ENCODE results near the gene VWC2L. TPM values are rescaled to one million over a fixed set of nuclear protein-coding genes. Genes with fewer than 3 reads are reported as not detected.

Gene VWC2L
- total and polyA plus RNA-seq, 2 experiments from 2014 or later = not detected

DNA sequence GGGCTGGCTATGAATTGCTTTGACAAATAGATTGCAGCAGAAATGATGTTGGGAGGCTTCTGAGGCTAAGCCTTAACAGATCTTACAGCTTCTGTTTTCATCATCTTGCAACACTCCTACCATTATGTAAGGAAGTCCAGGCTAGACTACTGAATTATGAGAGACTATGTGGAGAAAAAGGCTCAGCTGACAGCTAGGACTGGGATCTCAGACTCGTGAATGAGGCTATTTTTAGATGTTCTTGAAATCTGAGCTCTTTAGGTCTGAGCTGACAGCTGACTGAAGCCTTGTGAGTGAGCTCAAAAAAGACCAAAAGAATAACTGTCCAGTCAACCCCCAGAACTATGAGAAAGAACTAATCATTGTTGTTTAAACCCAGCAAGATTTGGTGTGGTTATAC is 70.3 kb downstream of the VWC2L start:
- Histone ChIP-seq H3K27ac (ENCODE audit: low read depth) (no peak overlapping the region), H2AFZ (no peak overlapping the region), H3K27me3 (ENCODE audit: insufficient read depth) (no peaks in the 10 kb centered on the region), H3K4me2 (no peak overlapping the region), H4K20me1 (replicated peaks; ENCODE audit: insufficient read depth) (no peaks in the 10 kb centered on the region), H3K9me2 (ENCODE audit: insufficient read depth) (no peaks in the 10 kb centered on the region), H3F3A (replicated peaks; ENCODE audit: low read depth) (no peaks in the 10 kb centered on the region), H3K4me1 (ENCODE audit: insufficient read depth) (no peaks in the 10 kb centered on the region), H3K79me2 (replicated peaks; ENCODE audit: insufficient read depth) (no peaks in the 10 kb centered on the region), H3K4me3 (no peak overlapping the region), H3K36me3 (ENCODE audit: insufficient read depth) (no peaks in the 10 kb centered on the region)
- H3K27ac Mint-ChIP-seq = no peak overlapping the region
- no peak overlapping the region for H3K4me3 Mint-ChIP-seq
- H3K4me1 Mint-ChIP-seq = peaks cover 6% of the 10 kb centered on the region; the same call in 2 of the 3 replicates
- no peak for DNase-seq (ENCODE audit: low spot score)
- no peaks in the 10 kb centered on the region for H3K36me3 Mint-ChIP-seq (ENCODE audit: low read depth)
- no peak for TF ChIP-seq CREB1 (CRISPR knock-in tag; IDR thresholded peaks at IDR 0.05; ENCODE audit: low read depth)
- TF ChIP-seq, protein P1, sequence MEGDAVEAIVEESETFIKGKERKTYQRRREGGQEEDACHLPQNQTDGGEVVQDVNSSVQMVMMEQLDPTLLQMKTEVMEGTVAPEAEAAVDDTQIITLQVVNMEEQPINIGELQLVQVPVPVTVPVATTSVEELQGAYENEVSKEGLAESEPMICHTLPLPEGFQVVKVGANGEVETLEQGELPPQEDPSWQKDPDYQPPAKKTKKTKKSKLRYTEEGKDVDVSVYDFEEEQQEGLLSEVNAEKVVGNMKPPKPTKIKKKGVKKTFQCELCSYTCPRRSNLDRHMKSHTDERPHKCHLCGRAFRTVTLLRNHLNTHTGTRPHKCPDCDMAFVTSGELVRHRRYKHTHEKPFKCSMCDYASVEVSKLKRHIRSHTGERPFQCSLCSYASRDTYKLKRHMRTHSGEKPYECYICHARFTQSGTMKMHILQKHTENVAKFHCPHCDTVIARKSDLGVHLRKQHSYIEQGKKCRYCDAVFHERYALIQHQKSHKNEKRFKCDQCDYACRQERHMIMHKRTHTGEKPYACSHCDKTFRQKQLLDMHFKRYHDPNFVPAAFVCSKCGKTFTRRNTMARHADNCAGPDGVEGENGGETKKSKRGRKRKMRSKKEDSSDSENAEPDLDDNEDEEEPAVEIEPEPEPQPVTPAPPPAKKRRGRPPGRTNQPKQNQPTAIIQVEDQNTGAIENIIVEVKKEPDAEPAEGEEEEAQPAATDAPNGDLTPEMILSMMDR (conservative IDR thresholded peaks at IDR 0.05; ENCODE audit: low read depth in 2 of 2) = no peak
- TF ChIP-seq NANOG (IDR thresholded peaks at IDR 0.05; ENCODE audit: borderline replicate concordance) = no peak
- TF ChIP-seq EZH2 (IDR thresholded peaks at IDR 0.05; ENCODE audit: low read depth, unreplicated experiment) = no peak
- no peak for TF ChIP-seq POLR2AphosphoS5 (IDR thresholded peaks at IDR 0.05; ENCODE audit: low read depth)
- TF ChIP-seq ZNF114 (CRISPR knock-in tag; IDR thresholded peaks at IDR 0.05) = no peak
- no peak for TF ChIP-seq ZNF331 (CRISPR knock-in tag; IDR thresholded peaks at IDR 0.05; ENCODE audit: low read depth)
- TF ChIP-seq JUNB (IDR thresholded peaks at IDR 0.05; ENCODE audit: unreplicated experiment) = no peak
- TF ChIP-seq STAT1 (IDR thresholded peaks at IDR 0.05; ENCODE audit: unreplicated experiment) = no peak
- TF ChIP-seq, protein P2, sequence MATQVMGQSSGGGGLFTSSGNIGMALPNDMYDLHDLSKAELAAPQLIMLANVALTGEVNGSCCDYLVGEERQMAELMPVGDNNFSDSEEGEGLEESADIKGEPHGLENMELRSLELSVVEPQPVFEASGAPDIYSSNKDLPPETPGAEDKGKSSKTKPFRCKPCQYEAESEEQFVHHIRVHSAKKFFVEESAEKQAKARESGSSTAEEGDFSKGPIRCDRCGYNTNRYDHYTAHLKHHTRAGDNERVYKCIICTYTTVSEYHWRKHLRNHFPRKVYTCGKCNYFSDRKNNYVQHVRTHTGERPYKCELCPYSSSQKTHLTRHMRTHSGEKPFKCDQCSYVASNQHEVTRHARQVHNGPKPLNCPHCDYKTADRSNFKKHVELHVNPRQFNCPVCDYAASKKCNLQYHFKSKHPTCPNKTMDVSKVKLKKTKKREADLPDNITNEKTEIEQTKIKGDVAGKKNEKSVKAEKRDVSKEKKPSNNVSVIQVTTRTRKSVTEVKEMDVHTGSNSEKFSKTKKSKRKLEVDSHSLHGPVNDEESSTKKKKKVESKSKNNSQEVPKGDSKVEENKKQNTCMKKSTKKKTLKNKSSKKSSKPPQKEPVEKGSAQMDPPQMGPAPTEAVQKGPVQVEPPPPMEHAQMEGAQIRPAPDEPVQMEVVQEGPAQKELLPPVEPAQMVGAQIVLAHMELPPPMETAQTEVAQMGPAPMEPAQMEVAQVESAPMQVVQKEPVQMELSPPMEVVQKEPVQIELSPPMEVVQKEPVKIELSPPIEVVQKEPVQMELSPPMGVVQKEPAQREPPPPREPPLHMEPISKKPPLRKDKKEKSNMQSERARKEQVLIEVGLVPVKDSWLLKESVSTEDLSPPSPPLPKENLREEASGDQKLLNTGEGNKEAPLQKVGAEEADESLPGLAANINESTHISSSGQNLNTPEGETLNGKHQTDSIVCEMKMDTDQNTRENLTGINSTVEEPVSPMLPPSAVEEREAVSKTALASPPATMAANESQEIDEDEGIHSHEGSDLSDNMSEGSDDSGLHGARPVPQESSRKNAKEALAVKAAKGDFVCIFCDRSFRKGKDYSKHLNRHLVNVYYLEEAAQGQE (IDR thresholded peaks at IDR 0.05; ENCODE audit: unreplicated experiment) = no peak
- TF ChIP-seq, protein P3, sequence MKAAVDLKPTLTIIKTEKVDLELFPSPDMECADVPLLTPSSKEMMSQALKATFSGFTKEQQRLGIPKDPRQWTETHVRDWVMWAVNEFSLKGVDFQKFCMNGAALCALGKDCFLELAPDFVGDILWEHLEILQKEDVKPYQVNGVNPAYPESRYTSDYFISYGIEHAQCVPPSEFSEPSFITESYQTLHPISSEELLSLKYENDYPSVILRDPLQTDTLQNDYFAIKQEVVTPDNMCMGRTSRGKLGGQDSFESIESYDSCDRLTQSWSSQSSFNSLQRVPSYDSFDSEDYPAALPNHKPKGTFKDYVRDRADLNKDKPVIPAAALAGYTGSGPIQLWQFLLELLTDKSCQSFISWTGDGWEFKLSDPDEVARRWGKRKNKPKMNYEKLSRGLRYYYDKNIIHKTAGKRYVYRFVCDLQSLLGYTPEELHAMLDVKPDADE (IDR thresholded peaks at IDR 0.05) = no peak
- ATAC-seq = no peak
- H3K27me3 Mint-ChIP-seq (ENCODE audit: insufficient read depth, low read depth, poor library complexity) = peaks cover 2% of the 10 kb centered on the region
- no peaks in the 10 kb centered on the region for H3K9me3 Mint-ChIP-seq

All from GM23338 (cell line).